Endodermal cell (in vitro differentiated cells): ENCODE data around the gene GLT6D1. TPM values are rescaled to one million over a fixed set of nuclear protein-coding genes. Genes with fewer than 3 reads are reported as not detected.
A peak's percentile ranks its signal among the peaks of the same experiment; 100 is the strongest.

Experiments used
- DNase-seq: peaks from one replicate; pipeline ENCODE4 v3.0.0-alpha.2; 2017
- H3K27ac ChIP-seq: 2 replicates; pipeline ENCODE4 v1.5.1; 2013; ENCODE audit warnings: mild to moderate bottlenecking, low read depth, low read length, moderate library complexity
- H3K27me3 ChIP-seq: 2 replicates; pipeline ENCODE4 v1.6.1; 2013; ENCODE audit warnings: mild to moderate bottlenecking, low read length, moderate library complexity; ENCODE audit not compliant: insufficient read depth, control insufficient read depth, poor library complexity, severe bottlenecking
- H3K36me3 ChIP-seq: 2 replicates; pipeline ENCODE4 v1.7.0; 2013; ENCODE audit warnings: mild to moderate bottlenecking, low read length, moderate library complexity; ENCODE audit not compliant: control insufficient read depth, insufficient read depth
- H3K4me1 ChIP-seq: one replicate; pipeline ENCODE4 v1.7.0; 2013; ENCODE audit warnings: low read length; ENCODE audit not compliant: control insufficient read depth, insufficient read depth
- H3K4me3 ChIP-seq: 2 replicates; pipeline ENCODE4 v1.5.1; 2013; ENCODE audit warnings: mild to moderate bottlenecking, low read length, moderate library complexity
- H3K9ac ChIP-seq: 2 replicates; pipeline ENCODE4 v1.6.1; 2013; ENCODE audit warnings: mild to moderate bottlenecking, low read length, moderate library complexity; ENCODE audit not compliant: poor library complexity, severe bottlenecking; ENCODE audit errors: extremely low read depth
- H3K9me3 ChIP-seq: 2 replicates; pipeline ENCODE4 v1.6.1; 2013; ENCODE audit warnings: mild to moderate bottlenecking, low read length, moderate library complexity; ENCODE audit not compliant: control insufficient read depth
- H3K27ac Mint-ChIP-seq: 2 replicates; pipeline ENCODE4 v1.8.0; 2020; ENCODE audit warnings: mixed read lengths
- H3K27me3 Mint-ChIP-seq: 2 replicates; pipeline ENCODE4 v1.8.0; 2021; ENCODE audit warnings: mild to moderate bottlenecking, mixed read lengths; ENCODE audit not compliant: insufficient read depth
- H3K36me3 Mint-ChIP-seq: 2 replicates; pipeline ENCODE4 v1.8.0; 2020; ENCODE audit warnings: low read depth, mixed read lengths
- H3K4me1 Mint-ChIP-seq: 2 replicates; pipeline ENCODE4 v1.8.0; 2020; ENCODE audit warnings: mixed read lengths
- H3K4me3 Mint-ChIP-seq: 2 replicates; pipeline ENCODE4 v1.8.0; 2020; ENCODE audit warnings: mild to moderate bottlenecking, moderate library complexity, mixed read lengths
- H3K9me3 Mint-ChIP-seq: 2 replicates; pipeline ENCODE4 v1.8.0; 2020; ENCODE audit warnings: mild to moderate bottlenecking, mixed read lengths
- WGBS, 2 experiments: methylation state at CpG; one replicate each; pipeline versions ENCODE4 v1.1.5 to v1.1.7; 2013; ENCODE audit warnings: missing lambda C conversion rate in 2 of 2, mixed read lengths in 1 of 2; ENCODE audit not compliant: insufficient coverage in 1 of 2, insufficient read length in 1 of 2; 5-methylcytosine and 5-hydroxymethylcytosine counted together
- total RNA-seq, 2 donors: library from RNA; stranded (reverse); fragmentation: NEBNext Ultra II Directional in 1 of 2; extraction: Animal tissue kit (Norgen Biotek cat#: 25700) in 1 of 2; gene quantifications; 2 replicates in 1 of 2; 3 replicates in 1 of 2; pipeline ENCODE4 v1.2.1, GENCODE V29; 2021
- TF ChIP-seq, protein P1 (sequence below): fragments of 200-600 bp; sonication (generic); conservative IDR thresholded peaks from 2 replicates; pipeline ENCODE4 v1.5.0; 2021; ENCODE audit warnings: antibody characterized with exemption, mild to moderate bottlenecking

The GLT6D1 gene
- total RNA-seq, 2 donors from 2014 or later, result 0.60 TPM; not detected in 1

- H3K4me1 ChIP-seq, result no peaks in the 10 kb centered on the region
These were observed 21.8 kb downstream of the GLT6D1 start for GRCh38 chr9:135617538-135617900.

GRCh38 chr9:135616619-135617537, 22.5 kb downstream of the GLT6D1 start:
- no peaks in the 10 kb centered on the region for H3K4me1 ChIP-seq
- H3K27ac ChIP-seq, result no peak overlapping the region
- H3K27me3 ChIP-seq, result no peaks in the 10 kb centered on the region
- Mint-ChIP-seq H3K36me3 (no peaks in the 10 kb centered on the region), H3K27me3 (no peaks in the 10 kb centered on the region), H3K9me3 (peaks cover 3% of the 10 kb centered on the region), H3K4me1 (no peaks in the 10 kb centered on the region), H3K4me3 (no peak overlapping the region), H3K27ac (no peak overlapping the region)
- DNase-seq, result no peak
- no peak overlapping the region for H3K9ac ChIP-seq
- no peaks in the 10 kb centered on the region for H3K9me3 ChIP-seq
- WGBS, 2 experiments, result 89 to 96% methylated on average over 17 to 34 of the region's 34 CpGs
- no peaks in the 10 kb centered on the region for H3K36me3 ChIP-seq
- TF ChIP-seq, protein P1, sequence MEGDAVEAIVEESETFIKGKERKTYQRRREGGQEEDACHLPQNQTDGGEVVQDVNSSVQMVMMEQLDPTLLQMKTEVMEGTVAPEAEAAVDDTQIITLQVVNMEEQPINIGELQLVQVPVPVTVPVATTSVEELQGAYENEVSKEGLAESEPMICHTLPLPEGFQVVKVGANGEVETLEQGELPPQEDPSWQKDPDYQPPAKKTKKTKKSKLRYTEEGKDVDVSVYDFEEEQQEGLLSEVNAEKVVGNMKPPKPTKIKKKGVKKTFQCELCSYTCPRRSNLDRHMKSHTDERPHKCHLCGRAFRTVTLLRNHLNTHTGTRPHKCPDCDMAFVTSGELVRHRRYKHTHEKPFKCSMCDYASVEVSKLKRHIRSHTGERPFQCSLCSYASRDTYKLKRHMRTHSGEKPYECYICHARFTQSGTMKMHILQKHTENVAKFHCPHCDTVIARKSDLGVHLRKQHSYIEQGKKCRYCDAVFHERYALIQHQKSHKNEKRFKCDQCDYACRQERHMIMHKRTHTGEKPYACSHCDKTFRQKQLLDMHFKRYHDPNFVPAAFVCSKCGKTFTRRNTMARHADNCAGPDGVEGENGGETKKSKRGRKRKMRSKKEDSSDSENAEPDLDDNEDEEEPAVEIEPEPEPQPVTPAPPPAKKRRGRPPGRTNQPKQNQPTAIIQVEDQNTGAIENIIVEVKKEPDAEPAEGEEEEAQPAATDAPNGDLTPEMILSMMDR, result no peak
- no peak overlapping the region for H3K4me3 ChIP-seq

More at GRCh38 chr9:135617538-135617900, 21.8 kb downstream of the GLT6D1 start:
- Mint-ChIP-seq H3K4me3 (no peak overlapping the region), H3K27ac (no peak overlapping the region), H3K4me1 (no peaks in the 10 kb centered on the region), H3K36me3 (no peaks in the 10 kb centered on the region), H3K27me3 (no peaks in the 10 kb centered on the region), H3K9me3 (no peaks in the 10 kb centered on the region)
- WGBS, 2 experiments, result 88 to 100% methylated on average over 2 to 13 of the region's 13 CpGs
- TF ChIP-seq, protein P1, result no peak
- Histone ChIP-seq H3K4me3 (no peak overlapping the region), H3K27ac (no peak overlapping the region), H3K9me3 (no peaks in the 10 kb centered on the region), H3K9ac (no peak overlapping the region), H3K27me3 (no peaks in the 10 kb centered on the region), H3K36me3 (no peaks in the 10 kb centered on the region)
- no peak for DNase-seq

DNA sequence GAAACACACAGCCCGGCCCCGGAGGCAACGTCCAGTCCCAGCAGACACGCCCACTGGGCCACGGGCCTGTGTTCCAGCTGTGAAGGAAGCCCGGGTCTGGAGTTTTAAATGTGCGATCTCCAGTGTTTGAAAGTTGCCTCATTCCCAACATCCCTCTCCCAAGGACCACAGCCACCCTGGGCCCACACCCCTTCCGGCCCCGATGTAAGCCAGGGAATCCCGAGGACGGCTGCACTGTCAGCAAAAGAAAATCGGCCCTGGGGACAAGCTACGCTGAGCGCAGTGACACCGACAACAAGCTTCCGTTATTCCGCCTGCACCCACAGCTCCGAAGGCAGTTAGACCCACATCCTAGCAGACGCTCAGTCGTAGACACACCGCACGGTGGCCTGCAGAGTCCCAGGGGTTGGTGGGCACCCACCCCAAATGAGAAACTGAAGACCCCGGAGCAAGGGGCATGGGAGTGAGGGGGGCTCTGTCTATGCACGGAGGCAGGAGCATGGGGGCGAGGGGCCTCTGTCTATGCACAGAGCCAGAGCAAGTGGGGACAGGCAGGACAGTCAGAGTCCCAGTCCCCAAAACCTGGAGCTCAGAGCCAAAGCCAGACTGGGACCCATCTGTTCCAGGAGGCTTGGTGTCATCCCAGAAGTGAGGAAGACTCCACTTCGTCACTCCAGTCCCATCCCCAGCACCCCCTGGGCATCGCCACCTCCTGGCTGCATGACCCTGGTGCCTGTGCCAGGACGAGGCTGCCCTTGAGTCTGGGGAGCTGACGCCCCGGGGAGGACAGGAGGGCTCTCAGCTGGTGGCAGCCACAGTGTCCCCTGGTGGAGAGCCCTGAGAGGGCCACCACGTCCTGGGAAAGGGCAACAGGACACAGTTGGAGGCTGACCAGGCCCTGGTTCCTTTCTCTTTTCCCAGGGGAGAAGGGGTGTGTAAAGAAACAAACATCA, 23.4 kb downstream of the GLT6D1 start:
- Mint-ChIP-seq H3K4me1 (no peaks in the 10 kb centered on the region), H3K27me3 (no peaks in the 10 kb centered on the region), H3K9me3 (peaks cover 7% of the 10 kb centered on the region), H3K36me3 (no peaks in the 10 kb centered on the region), H3K27ac (no peak overlapping the region), H3K4me3 (no peak overlapping the region)
- Histone ChIP-seq H3K9ac (no peak overlapping the region), H3K9me3 (no peaks in the 10 kb centered on the region), H3K36me3 (no peaks in the 10 kb centered on the region), H3K4me3 (no peak overlapping the region), H3K27me3 (no peaks in the 10 kb centered on the region), H3K27ac (no peak overlapping the region), H3K4me1 (no peaks in the 10 kb centered on the region)
- peak; percentile 65 for DNase-seq
- WGBS, 2 experiments, result 86 to 88% methylated on average over 24 to 31 of the region's 31 CpGs
- TF ChIP-seq, protein P1, result peak; percentile 62
